Activated naive CD8-positive, alpha-beta T cell treated with anti-CD3 and anti-CD28 coated beads, Interleukin-2, amount 10 ng/mL, durations not matched to agents 7 days and 5 days (primary cell): ENCODE results near the gene GLRX. TPM values are rescaled to one million over a fixed set of nuclear protein-coding genes. Genes with fewer than 3 reads are reported as not detected.

Experiments used
- ATAC-seq: fragments of 150-1000 bp; cut with Tn5 transposase; one replicate; pipeline ENCODE4 v1.10.0; 2021; ENCODE audit warnings: low read depth, moderate library complexity
- POLR2A ChIA-PET: fragments of 350-600 bp; sonication (Branson Sonifier 250); formaldehyde crosslinking; loops from one replicate; lab custom pipeline; 2021; ENCODE audit warnings: antibody characterized with exemption; lab: Charles Lee
- DNase-seq: peaks from one replicate; pipeline ENCODE4 v3.0.0; 2021
- H3K27ac Mint-ChIP-seq: one replicate; pipeline ENCODE4 v1.8.0; 2022; ENCODE audit warnings: mild to moderate bottlenecking, mixed read lengths
- H3K27me3 Mint-ChIP-seq: one replicate; pipeline ENCODE4 v1.8.0; 2022; ENCODE audit warnings: mild to moderate bottlenecking, moderate library complexity, mixed read lengths
- H3K36me3 Mint-ChIP-seq: one replicate; pipeline ENCODE4 v1.8.0; 2021; ENCODE audit warnings: mild to moderate bottlenecking, mixed read lengths
- H3K4me1 Mint-ChIP-seq: one replicate; pipeline ENCODE4 v1.8.0; 2021; ENCODE audit warnings: mixed read lengths
- H3K4me3 Mint-ChIP-seq: one replicate; pipeline ENCODE4 v1.8.0; 2022; ENCODE audit warnings: mild to moderate bottlenecking, moderate library complexity, mixed read lengths
- H3K9me3 Mint-ChIP-seq: one replicate; pipeline ENCODE4 v1.8.0; 2021; ENCODE audit warnings: mixed read lengths
- total RNA-seq, 2 experiments: library from RNA; stranded (reverse); gene quantifications; one replicate each; pipeline ENCODE4 v1.2.3, GENCODE V29; 2021

GLRX gene
- total RNA-seq, 2 experiments from 2014 or later: 70.6 to 72.9 TPM

DNA sequence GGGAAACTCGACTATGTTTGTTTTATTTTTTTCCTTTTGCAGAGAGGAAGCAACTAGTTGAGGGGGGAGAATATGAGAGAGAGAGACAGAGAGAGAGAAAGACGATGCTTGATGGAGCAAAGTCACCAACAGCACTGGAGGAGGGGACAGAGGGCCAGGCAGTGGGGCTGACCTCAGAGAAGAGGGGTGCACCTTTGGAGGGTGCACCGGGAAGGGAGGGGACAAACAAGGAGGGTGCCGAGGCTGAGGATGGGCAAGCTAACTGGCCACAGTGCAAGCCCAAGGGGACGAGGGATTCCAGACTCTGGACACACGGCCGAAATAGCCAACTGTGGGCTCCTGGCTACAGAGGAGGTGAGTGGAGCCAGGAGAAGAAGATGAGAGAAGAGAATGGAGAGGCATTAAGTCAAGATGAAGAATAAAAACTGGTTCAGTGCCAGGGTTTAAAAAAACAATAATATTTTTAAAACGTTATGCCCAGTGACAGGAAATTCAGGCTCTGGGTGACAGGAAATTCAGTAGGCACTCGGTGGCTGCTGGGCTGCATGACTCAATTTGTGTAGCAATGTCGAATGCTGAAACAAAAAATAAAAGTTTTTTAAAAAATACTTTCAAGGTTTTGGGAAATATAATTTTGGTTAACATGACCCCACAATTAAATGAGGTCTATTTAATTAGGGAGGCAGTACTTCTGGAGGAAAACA is 13.3 kb upstream of the GLRX start:
- POLR2A ChIA-PET: interaction anchor here (0.7 to 5.5 kb wide), 4 partner anchors 12 to 189 kb away, joined by 3 to 61 read pairs (median 16); partner anchors contain the start of genes GLRX and RFESD
- peak overlapping the region; percentile 85 for H3K4me3 Mint-ChIP-seq
- ATAC-seq: no peak
- no peak for DNase-seq
- H3K27ac Mint-ChIP-seq: peak overlapping the region; percentile 91
- H3K9me3 Mint-ChIP-seq: no peaks in the 10 kb centered on the region
- peaks cover 43% of the 10 kb centered on the region for H3K4me1 Mint-ChIP-seq
- no peaks in the 10 kb centered on the region for H3K27me3 Mint-ChIP-seq
- no peaks in the 10 kb centered on the region for H3K36me3 Mint-ChIP-seq

DNA sequence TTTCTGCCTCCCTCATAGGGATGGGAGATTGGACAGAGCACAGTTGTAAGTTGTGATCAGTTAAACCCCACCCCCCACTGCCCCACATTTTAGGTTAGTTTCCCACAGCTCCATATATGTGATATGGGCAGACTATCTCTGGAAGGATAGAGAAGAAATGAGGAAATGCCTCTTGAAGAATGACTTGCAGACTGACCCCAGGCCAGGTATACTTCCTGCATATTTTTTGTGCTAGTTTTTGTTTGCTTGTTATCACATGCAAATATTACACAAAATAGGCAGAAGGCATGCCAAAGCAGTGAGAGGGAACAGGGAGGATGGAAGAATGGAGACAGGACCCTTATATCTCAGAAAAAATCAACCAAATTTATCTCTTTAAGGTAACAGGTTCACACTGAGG is 10.1 kb upstream of the GLRX start:
- Mint-ChIP-seq H3K36me3 (no peaks in the 10 kb centered on the region), H3K27ac (no peak overlapping the region), H3K27me3 (no peaks in the 10 kb centered on the region), H3K4me3 (no peak overlapping the region), H3K9me3 (no peaks in the 10 kb centered on the region), H3K4me1 (peaks cover 39% of the 10 kb centered on the region)
- DNase-seq (no peak), ATAC-seq (no peak)
- POLR2A ChIA-PET: interaction anchor here (0.6 kb wide), 1 partner anchor 22 kb away, joined by 3 read pairs; no protein-coding TSS in a partner anchor

DNA sequence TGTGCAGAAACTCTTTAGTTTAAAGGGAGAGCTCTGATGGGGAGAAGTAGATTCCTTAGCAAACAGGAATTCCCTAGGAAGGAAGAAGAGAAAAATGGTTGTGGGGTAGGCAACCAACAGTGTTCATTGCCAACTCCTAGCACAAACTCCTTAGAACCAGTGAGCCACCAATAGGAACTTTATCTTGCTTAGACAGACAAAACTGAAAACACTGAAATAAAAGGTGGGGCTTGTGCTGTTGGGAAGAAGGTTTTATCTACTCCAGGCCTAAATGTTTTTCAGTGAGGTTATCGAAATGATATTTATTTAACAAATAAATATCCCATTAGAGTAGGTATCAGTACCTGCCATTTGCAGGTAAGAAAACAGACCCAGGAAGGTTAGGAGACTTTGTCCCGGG is 7.7 kb upstream of the GLRX start:
- no peak for ATAC-seq
- DNase-seq: no peak
- POLR2A ChIA-PET: no interaction called here
- no peaks in the 10 kb centered on the region for H3K9me3 Mint-ChIP-seq
- peaks cover 2% of the 10 kb centered on the region for H3K36me3 Mint-ChIP-seq
- no peak overlapping the region for H3K4me3 Mint-ChIP-seq
- H3K27ac Mint-ChIP-seq: no peak overlapping the region
- H3K4me1 Mint-ChIP-seq: peaks cover 35% of the 10 kb centered on the region
- no peaks in the 10 kb centered on the region for H3K27me3 Mint-ChIP-seq

DNA sequence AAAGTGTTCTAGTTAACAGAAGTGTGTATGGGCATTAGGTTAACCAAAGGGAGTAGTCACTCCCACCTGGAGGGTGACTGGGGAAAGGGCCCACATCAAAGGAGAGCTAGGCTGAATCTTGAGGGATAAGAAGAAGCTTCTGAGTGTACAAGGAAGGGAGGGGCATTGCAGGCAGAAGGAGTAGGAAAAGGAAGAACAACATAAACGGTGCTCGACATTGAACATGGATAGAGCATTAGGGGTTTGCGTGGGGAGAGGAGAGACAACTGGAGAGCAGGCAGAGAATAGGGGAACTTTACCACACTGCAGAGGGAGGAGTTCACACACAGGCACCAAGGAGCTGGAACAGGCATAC is 5.3 kb upstream of the GLRX start:
- Mint-ChIP-seq H3K27me3 (no peaks in the 10 kb centered on the region), H3K9me3 (no peaks in the 10 kb centered on the region), H3K4me1 (peaks cover 44% of the 10 kb centered on the region), H3K27ac (no peak overlapping the region), H3K4me3 (no peak overlapping the region), H3K36me3 (peaks cover 2% of the 10 kb centered on the region)
- no peak for DNase-seq
- ATAC-seq: no peak
- POLR2A ChIA-PET: no interaction called here

DNA sequence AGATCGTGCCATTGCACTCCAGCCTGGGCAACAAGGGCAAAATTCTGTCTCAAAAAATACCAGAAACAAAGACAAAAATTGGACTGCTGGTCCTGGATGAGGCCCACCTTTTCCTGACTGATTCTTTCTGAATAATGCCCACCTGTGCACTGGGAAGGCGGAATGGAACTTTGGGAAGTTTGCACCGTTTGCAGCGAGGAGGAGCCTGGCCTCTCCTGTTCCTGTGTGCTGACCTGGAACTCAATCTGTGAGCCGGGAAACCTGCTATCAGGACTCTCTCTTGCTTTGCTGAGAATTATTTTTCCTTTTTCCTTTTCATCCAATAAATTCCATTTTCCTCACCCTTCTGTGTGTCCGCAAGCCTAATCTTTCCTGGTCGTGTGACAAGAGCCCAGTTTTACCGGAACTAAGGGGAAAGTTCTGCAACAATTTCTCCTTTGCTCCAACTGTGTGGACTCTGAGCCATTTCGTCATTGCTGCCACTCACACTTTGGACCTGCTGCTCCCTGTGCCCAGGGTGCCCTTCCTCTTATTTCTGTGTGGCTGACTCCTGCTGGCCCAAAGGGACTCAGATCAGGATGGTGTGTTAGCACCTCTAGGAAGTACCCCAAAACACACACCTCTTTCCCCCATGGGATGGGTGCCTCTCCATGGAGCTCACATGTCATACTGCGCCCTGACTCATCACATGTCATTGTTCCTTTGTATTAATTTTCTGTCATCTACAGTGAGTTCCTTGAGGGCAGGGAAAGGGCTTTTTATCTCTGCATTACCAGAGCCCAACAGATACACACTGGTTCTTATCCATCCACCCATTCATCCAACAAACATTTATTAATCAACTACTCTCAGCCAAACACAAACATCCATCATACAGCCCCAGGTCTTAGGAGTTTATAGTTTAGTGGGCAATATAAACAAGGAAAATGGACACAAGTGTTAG is 4.7 kb upstream of the GLRX start:
- Mint-ChIP-seq H3K36me3 (peaks cover 2% of the 10 kb centered on the region), H3K27ac (no peak overlapping the region), H3K9me3 (no peaks in the 10 kb centered on the region), H3K27me3 (no peaks in the 10 kb centered on the region), H3K4me1 (peaks cover 41% of the 10 kb centered on the region), H3K4me3 (no peak overlapping the region)
- ATAC-seq (no peak), DNase-seq (no peak)
- POLR2A ChIA-PET: no interaction called here

DNA sequence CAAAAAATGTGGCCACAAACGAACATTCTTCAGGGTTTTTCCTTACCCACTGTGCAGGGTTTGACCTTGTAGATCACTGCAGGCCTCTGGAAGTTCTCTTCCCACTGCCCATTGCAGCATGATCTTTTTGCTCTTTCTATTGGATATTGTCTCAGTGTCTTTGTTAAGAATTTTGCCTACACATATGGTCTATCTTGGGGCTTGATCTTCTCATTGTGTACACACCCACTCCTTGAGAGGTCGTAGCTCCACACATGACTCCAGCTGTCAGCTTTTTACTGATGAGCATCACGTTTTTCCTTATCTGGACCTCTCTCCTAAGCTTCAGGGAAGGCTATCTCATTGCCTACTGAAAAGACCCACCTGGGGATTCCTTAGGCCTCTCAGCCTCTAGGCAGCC is 3.0 kb upstream of the GLRX start:
- peak overlapping the region; percentile 16 for H3K4me3 Mint-ChIP-seq
- H3K27ac Mint-ChIP-seq: peak overlapping the region; percentile 62
- H3K36me3 Mint-ChIP-seq: peaks cover 4% of the 10 kb centered on the region

DNA sequence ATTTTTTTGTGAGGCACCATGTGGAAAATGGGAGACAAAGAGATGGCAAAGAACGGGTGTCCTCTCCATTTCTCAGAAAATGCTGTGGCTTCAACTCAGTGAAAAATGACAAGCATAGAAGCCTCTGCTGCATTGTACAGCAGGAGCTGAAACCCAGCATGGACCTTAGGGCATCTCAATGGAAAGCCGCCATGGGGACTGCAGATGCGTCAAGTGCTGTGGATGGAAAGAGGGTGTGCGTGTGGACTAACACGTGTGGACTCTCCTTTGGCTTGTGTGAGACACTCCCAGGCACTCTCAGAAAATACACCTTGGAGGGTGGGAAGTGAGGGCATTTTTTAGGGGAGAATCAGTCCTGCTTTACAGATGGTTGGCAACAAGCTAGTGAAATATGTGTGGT is 2.2 kb upstream of the GLRX start:
- POLR2A ChIA-PET: interaction anchor here (2.3 to 9.3 kb wide), 4 partner anchors 11 to 178 kb away, joined by 9 to 97 read pairs (median 42); partner anchors contain the start of gene RFESD
- Mint-ChIP-seq H3K27me3 (no peaks in the 10 kb centered on the region), H3K9me3 (no peaks in the 10 kb centered on the region), H3K27ac (peak overlapping the region; percentile 93), H3K4me3 (peak overlapping the region; percentile 98), H3K36me3 (peaks cover 4% of the 10 kb centered on the region), H3K4me1 (peaks cover 47% of the 10 kb centered on the region)
- DNase-seq: no peak
- peak; percentile 0 for ATAC-seq

More for the DNA sequence above, 3.0 kb upstream of the GLRX start:
- H3K9me3 Mint-ChIP-seq: no peaks in the 10 kb centered on the region
- ATAC-seq (no peak), DNase-seq (no peak)
- no peaks in the 10 kb centered on the region for H3K27me3 Mint-ChIP-seq
- peaks cover 47% of the 10 kb centered on the region for H3K4me1 Mint-ChIP-seq
- POLR2A ChIA-PET: interaction anchor here (2.3 to 9.3 kb wide), 3 partner anchors 11 to 178 kb away, joined by 9 to 97 read pairs (median 61); partner anchors contain the start of gene RFESD

DNA sequence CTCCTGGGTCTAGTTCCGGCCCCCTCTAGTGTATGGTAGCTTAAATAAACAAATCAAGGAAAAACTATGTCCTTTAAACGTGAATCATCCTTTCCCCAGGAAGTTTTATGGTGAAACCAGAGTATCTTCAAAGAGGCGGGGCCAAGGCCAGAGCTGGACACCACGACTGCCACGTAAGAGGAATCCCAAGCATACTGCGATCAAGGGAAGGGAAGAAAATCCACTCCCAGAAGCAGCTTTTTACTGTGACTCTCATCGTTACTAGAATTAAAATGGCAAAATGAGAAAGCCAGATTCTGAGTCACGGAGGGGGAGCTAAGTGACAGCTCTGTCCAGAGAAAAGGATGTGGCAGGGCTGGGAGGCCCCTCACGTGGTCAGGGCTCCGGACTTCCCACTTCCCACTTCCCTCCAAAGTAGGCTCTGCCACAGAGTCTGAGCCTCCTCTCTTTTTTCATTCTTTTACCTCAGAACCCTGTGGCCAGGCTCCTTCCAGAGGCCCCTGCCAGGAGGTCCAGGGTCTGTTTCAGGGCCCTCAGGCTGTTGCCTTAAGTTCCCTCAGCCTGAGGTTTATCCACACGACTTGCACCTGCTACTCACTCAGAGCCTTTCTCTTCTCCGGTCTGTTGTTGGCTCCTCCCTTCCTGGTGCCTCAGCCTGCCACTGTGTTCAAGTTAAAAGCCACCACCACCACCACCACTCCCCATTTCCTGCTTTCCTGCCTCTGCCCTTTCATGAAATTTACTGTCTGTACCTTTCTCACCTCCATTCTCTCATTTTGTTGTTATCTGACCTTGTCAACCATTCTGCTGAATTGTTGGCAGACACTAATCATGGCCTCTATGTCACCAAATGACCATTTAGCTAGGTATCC is 1.4 kb upstream of the GLRX start:
- POLR2A ChIA-PET: interaction anchor here (0.7 to 9.3 kb wide), 10 partner anchors 9 to 260 kb away, joined by 3 to 97 read pairs (median 5); partner anchors contain the start of gene RFESD
- H3K4me1 Mint-ChIP-seq: peaks cover 54% of the 10 kb centered on the region

DNA sequence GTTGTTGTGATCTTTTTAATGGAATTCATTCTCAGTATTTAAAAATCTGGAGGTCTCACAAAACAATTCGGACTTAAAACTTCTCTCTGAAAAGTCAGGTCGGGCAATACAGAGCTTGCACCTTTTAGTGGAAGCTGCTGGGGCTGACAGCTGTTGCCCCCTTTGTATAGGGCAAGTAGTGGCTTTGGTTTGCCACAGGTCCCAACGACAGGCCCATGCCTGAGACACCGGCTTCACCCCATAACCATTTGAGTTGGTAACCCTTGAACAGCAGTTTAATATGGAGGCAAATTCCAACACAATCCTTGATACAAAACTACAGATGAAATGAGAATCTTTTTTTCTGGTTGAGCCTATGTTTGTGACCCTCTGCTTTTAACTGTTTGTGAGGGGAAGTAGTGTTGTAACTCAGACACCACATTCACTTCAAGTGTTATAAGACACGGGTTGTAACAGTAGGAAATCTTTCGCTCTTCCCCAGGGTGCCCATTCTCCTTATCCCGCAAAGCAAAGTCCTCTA is 752 bp upstream of the GLRX start:
- ATAC-seq (no peak), DNase-seq (no peak)
- no peaks in the 10 kb centered on the region for H3K9me3 Mint-ChIP-seq
- peak overlapping the region; percentile 98 for H3K4me3 Mint-ChIP-seq
- H3K36me3 Mint-ChIP-seq: peaks cover 10% of the 10 kb centered on the region
- no peaks in the 10 kb centered on the region for H3K27me3 Mint-ChIP-seq
- peaks cover 61% of the 10 kb centered on the region for H3K4me1 Mint-ChIP-seq
- H3K27ac Mint-ChIP-seq: peak overlapping the region; percentile 93
- POLR2A ChIA-PET: interaction anchor here (0.9 to 9.3 kb wide), 10 partner anchors 8 to 201 kb away, joined by 3 to 97 read pairs (median 5); partner anchors contain the start of gene RFESD

More for the DNA sequence above, 1.4 kb upstream of the GLRX start:
- Mint-ChIP-seq H3K4me3 (peak overlapping the region; percentile 98), H3K9me3 (no peaks in the 10 kb centered on the region), H3K36me3 (peaks cover 4% of the 10 kb centered on the region), H3K27ac (peak overlapping the region; percentile 93), H3K27me3 (no peaks in the 10 kb centered on the region)
- ATAC-seq: peak; percentile 84
- peak; percentile 65 for DNase-seq

DNA sequence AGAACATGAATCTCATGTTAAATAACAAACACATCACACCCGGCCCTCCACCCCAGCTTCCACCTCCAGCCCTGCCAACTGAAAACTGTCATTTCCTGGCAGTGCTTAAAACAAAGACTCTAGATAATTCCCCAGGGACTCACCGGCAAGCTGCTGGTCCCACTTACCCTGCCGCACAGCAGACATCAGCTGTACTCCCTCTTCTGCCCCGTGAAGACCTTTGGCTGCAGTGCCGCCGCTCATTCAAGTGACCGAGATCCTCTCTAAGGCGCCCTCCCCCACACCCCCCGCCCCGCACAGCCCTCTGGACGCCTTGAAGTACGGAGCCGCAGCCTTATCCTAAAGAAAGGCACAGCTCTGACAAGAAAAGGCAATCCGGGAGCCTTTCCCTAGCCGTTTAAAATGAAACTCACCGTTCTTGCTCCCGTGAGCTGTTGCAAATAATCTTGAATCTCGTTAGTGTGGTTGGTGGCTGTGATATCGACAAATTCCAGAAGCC is 434 bp downstream of the GLRX start:
- no peaks in the 10 kb centered on the region for H3K9me3 Mint-ChIP-seq
- DNase-seq (peak; percentile 49), ATAC-seq (peak; percentile 4)
- H3K4me3 Mint-ChIP-seq: peak overlapping the region; percentile 98
- H3K4me1 Mint-ChIP-seq: peaks cover 63% of the 10 kb centered on the region
- H3K36me3 Mint-ChIP-seq: peaks cover 16% of the 10 kb centered on the region
- POLR2A ChIA-PET: interaction anchor here (0.6 to 9.3 kb wide), 9 partner anchors 9 to 841 kb away, joined by 4 to 97 read pairs (median 8); partner anchors contain the start of gene RFESD
- H3K27ac Mint-ChIP-seq: peak overlapping the region; percentile 93
- no peaks in the 10 kb centered on the region for H3K27me3 Mint-ChIP-seq

DNA sequence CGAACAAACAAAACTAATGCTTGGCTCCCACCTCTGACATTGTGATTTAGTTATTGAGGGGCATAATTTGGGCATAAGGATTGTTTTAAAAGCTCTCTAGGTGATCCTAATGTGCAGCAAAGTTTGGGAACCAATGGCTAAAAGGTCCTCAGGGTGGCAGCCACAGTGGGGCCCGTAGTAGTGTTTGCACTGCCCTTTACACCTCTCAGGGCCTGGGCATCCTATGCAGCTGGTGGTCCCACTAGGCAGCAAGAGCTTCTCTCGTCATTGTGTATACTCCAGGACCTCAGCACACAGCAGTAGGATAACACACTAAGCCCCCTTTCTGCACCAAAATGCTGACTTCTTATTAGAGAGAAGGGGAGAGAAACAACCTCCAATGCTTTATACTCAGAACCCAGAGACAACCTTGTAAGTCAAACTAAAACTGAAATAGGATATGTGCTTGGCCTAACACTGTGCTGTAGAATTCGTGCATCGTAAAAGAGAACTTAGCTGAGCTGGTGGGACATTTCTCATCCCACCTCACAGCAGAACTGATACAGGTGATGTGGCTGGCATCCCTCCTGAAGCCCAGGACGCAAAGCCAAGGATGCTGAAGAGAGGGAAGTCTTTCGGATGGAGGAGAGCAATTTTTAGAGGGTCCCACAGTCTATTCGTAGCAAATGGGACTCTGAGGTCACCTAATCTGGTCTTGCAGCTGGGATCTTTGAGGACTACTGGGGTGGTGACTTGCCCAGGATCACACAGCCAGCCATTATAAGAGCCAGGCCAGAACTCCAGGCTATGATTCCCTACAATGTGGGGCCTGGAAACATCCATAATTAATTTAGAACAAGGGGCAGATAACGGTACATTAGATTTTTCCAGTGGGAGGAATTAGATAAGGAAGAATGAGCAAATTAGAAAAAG is 1.2 kb downstream of the GLRX start:
- DNase-seq (no peak), ATAC-seq (peak; percentile 8)
- POLR2A ChIA-PET: interaction anchor here (0.6 to 9.3 kb wide), 8 partner anchors 8 to 842 kb away, joined by 3 to 97 read pairs (median 9); no protein-coding TSS in a partner anchor
- Mint-ChIP-seq H3K27me3 (no peaks in the 10 kb centered on the region), H3K4me3 (peak overlapping the region; percentile 98), H3K27ac (peak overlapping the region; percentile 93), H3K4me1 (peaks cover 70% of the 10 kb centered on the region), H3K9me3 (no peaks in the 10 kb centered on the region), H3K36me3 (peaks cover 18% of the 10 kb centered on the region)
